ENCODE measurements around the gene KANK4.

KANK4 gene

DNA sequence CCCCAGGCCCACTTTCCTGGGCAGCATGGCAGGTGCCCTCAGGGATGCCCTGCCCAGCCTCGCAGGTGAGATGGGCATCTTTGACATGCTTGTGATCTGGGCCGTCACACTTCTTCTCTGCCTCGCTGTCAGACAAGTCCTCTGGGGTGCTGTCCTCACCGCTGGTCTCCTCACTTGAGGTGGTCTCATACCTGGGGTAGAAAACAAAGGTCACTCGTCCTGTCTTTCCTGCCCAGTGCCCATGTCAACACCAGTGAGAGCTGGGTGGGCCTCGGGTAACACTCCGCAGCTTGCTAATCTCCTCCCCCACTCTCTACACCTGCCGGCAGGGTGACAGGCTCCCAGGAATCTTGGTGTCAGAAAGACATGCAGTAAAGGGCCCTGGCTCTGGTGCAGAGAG, 50.9 kb downstream of the KANK4 start:
- TF ChIP-seq, protein P1, sequence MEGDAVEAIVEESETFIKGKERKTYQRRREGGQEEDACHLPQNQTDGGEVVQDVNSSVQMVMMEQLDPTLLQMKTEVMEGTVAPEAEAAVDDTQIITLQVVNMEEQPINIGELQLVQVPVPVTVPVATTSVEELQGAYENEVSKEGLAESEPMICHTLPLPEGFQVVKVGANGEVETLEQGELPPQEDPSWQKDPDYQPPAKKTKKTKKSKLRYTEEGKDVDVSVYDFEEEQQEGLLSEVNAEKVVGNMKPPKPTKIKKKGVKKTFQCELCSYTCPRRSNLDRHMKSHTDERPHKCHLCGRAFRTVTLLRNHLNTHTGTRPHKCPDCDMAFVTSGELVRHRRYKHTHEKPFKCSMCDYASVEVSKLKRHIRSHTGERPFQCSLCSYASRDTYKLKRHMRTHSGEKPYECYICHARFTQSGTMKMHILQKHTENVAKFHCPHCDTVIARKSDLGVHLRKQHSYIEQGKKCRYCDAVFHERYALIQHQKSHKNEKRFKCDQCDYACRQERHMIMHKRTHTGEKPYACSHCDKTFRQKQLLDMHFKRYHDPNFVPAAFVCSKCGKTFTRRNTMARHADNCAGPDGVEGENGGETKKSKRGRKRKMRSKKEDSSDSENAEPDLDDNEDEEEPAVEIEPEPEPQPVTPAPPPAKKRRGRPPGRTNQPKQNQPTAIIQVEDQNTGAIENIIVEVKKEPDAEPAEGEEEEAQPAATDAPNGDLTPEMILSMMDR (IDR thresholded peaks at IDR 0.05): no peak

DNA sequence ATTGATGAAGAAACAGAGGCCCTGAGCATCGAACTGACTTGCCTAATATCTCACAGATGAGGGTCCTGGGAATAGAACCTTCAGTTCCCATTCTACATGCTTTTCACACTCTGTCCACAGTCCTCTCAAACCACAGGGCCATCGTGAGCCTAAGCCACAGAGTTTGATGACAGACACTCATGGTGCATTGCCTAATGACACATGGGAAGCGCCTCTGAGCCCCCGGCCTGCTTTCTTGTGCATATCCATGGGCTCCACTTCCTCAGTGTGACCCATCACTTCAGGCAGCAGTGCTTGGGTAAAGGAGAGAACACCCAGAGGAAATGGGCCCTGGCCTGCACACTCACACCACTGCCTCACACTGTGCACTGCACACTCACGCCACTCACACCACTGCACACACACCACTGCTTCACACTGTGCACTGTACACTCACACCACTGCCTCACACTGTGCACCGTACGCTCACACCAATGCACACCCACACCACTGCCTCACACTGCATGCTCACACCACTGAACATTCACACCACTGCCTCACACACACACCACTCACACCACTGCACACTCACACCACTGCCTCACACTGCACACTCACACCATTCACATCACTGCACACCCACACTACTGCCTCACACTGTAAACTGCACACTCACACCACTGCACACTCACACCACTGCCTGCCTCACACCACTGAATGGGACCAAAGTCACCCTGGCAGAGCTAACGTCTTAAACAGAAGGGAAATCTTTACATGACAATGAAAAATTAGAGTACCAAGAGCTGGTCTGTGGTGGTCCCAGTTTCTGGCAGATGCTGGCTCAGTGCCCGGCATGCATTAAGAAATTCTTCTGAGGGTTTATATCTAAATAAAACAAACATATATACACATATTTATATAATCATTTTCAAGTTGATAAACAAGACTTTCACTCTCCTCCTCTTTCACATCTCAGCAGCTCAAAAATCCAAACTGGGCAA, 53.0 kb downstream of the KANK4 start:
- TF ChIP-seq, protein P1 (IDR thresholded peaks at IDR 0.05): no peak

DNA sequence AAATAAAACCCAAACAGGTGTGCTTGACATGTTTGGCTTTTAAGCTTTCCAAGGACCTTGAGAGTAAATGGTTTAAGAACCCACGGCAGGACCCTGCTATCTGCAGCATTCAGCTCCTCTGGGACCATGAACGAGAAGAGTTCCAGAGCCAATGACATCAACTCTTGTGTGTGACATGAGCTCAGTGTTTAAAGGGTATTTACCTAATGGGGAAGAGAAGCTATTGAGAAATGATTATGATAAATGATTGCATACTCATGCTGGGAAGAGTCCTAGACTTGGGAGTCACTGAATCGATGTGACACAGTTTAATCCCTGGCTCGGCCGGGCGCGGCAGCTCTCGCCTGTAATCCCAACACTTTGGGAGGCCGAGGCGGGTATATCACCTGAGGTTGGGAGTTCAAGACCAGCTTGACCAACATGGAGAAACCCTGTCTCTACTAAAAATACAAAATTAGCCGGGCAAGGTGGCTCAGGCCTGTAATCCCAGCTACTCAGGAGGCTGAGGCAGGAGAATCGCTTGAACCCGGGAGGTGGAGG, 55.4 kb downstream of the KANK4 start:
- TF ChIP-seq, protein P1 (IDR thresholded peaks at IDR 0.05): no peak

DNA sequence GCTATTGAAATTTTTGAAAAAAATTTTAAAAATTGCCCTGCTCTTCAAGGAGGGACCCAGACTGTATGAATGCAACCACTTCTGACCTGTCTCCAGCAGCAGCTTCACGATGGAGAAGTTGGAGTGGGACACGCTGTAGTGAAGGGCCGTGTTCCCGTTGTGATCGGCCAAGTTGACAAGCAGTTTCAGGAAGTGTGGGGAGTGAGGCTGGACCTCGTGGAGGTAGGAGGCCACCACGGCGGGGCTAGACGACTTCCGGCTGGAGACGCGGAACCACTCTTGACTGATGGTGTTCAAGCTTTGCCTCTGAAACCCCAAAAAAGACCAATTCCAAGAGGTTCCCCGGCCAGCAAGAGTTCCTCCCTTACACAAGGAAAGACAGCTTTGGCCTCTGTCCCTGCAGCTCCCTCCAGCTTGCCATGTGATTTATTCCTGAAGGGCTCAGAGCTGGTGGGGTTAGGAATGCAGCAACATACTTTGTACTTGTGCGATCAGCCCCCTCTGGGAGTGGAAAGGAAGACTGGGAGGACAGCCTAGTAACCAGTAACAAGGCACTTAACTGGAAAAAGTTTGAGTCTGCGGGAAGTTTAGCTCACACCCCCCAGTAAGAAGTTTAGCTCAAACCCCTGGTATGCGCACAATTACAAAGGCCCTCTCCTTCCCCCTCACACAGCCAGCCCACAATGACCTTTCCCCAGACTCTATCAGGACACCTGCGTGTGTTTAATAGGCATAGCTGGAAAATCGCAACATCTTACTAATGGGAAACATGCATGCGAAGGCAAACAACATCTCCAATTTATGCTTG, 56.0 kb downstream of the KANK4 start:
- TF ChIP-seq, protein P1 (IDR thresholded peaks at IDR 0.05): no peak

DNA sequence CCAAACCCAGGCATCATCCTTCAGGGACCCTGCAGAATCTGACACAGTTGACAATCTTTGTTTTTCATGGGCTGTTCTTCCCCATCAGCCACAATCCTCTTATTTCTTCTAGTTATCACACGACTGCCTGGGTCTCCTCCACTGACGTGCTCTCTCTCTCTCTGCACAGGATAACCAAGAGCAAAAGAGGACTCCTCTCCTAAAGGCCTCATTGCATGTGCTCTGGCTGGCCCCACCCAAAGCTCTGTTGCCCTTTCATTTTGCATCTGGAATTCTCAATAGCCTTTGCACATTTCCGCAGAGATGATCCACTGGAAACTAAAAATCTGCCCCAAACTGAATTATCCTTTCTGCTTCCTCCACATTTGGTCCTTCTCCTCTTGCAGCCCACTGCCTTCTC, 58.5 kb downstream of the KANK4 start:
- TF ChIP-seq, protein P1 (IDR thresholded peaks at IDR 0.05): no peak

DNA sequence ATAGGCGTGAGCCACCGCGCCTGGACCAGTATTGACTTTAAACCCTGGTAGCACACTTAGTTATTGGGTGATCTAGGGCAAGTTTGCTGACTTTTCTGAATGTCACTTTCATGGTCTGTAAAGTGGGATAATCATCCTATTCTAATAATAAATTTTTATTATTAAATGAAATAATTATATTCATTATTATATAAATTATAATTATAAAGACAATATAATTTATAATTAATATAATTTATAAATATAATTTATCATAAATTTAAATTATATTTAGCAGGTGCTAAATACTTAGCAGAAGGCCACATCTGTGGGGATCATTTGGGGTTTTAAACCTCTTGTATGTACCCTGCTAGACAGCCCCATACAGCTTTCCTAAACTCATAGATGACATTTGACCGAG, 59.7 kb downstream of the KANK4 start:
- TF ChIP-seq, protein P1 (IDR thresholded peaks at IDR 0.05): no peak

DNA sequence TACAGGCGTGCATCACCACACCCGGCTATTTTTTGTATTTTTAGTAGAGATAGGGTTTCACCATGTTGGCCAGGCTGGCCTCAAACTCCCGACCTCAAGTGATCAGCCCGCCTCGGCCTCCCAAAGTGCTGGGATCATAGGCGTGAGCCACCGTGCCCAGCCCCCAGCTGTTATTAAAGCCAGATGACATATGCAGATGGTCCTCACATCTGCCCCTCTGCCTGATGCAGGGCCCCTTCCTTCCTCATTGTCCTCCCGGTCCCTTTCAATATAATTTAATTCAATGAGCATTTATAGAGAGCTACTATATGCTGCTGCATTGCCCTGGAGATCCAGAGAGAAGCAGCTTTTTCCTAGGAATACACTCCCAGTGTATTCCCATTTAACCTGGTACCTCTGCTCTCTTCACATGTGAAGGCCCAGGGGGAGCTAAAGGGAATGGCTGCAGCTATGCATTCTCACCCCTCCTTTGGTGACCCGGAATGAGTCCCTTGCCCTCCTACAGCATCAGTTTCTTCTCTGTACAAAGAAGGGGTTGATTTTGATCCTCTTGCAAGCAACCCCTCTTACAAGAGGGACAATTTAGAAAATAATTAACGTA, 69.0 kb downstream of the KANK4 start:
- TF ChIP-seq, protein P1 (IDR thresholded peaks at IDR 0.05): no peak

Data from LNCAP (cell line).